Gastrocnemius medialis (tissue), 4 donors: ENCODE results near the gene C5orf24.

Experiments used
- CTCF ChIP-seq, 5 experiments: fragments of 450-650 bp in 3 of 5; fragments of 200-600 bp in 2 of 5; sonication (generic) in 2 of 5; IDR thresholded peaks in 4 of 5; conservative IDR thresholded peaks in 1 of 5; 1 replicate in 4 of 5; 2 replicates in 1 of 5; pipeline ENCODE4 v1.5.1; 2016 to 2019; ENCODE audit warnings: antibody characterized with exemption in 5 of 5, mild to moderate bottlenecking in 3 of 5, moderate library complexity in 3 of 5
- POLR2A ChIP-seq, 2 donors: fragments of 450-650 bp; IDR thresholded peaks; one replicate each; pipeline ENCODE4 v1.6.1; 2017; ENCODE audit warnings: antibody characterized with exemption in 2 of 2, mild to moderate bottlenecking in 2 of 2, moderate library complexity in 2 of 2

- TF ChIP-seq CTCF (IDR thresholded peaks at IDR 0.05 in 4 of 5, conservative IDR thresholded peaks at IDR 0.05 in 1 of 5) (no peak), POLR2A (IDR thresholded peaks at IDR 0.05) (no peak)
Measured at GRCh38 chr5:134798468-134798867, 47.3 kb upstream of the C5orf24 start.
